Endodermal cell (in vitro differentiated cells): ENCODE results near the gene NR1I3. TPM values are rescaled to one million over a fixed set of nuclear protein-coding genes. Genes with fewer than 3 reads are reported as not detected.
"Not testable (repeated sequence)": the region's sequence is repeated elsewhere in the genome, so short reads cannot be mapped to it uniquely, and the experiment has no call there.

Source experiments
- DNase-seq: peaks from one replicate; pipeline ENCODE4 v3.0.0-alpha.2; 2017
- H3K27ac ChIP-seq: 2 replicates; pipeline ENCODE4 v1.5.1; 2013; ENCODE audit warnings: mild to moderate bottlenecking, low read depth, low read length, moderate library complexity
- H3K27me3 ChIP-seq: 2 replicates; pipeline ENCODE4 v1.6.1; 2013; ENCODE audit warnings: mild to moderate bottlenecking, low read length, moderate library complexity; ENCODE audit not compliant: insufficient read depth, control insufficient read depth, poor library complexity, severe bottlenecking
- H3K36me3 ChIP-seq: 2 replicates; pipeline ENCODE4 v1.7.0; 2013; ENCODE audit warnings: mild to moderate bottlenecking, low read length, moderate library complexity; ENCODE audit not compliant: control insufficient read depth, insufficient read depth
- H3K4me1 ChIP-seq: one replicate; pipeline ENCODE4 v1.7.0; 2013; ENCODE audit warnings: low read length; ENCODE audit not compliant: control insufficient read depth, insufficient read depth
- H3K4me3 ChIP-seq: 2 replicates; pipeline ENCODE4 v1.5.1; 2013; ENCODE audit warnings: mild to moderate bottlenecking, low read length, moderate library complexity
- H3K9ac ChIP-seq: 2 replicates; pipeline ENCODE4 v1.6.1; 2013; ENCODE audit warnings: mild to moderate bottlenecking, low read length, moderate library complexity; ENCODE audit not compliant: poor library complexity, severe bottlenecking; ENCODE audit errors: extremely low read depth
- H3K9me3 ChIP-seq: 2 replicates; pipeline ENCODE4 v1.6.1; 2013; ENCODE audit warnings: mild to moderate bottlenecking, low read length, moderate library complexity; ENCODE audit not compliant: control insufficient read depth
- H3K27ac Mint-ChIP-seq: 2 replicates; pipeline ENCODE4 v1.8.0; 2020; ENCODE audit warnings: mixed read lengths
- H3K27me3 Mint-ChIP-seq: 2 replicates; pipeline ENCODE4 v1.8.0; 2021; ENCODE audit warnings: mild to moderate bottlenecking, mixed read lengths; ENCODE audit not compliant: insufficient read depth
- H3K36me3 Mint-ChIP-seq: 2 replicates; pipeline ENCODE4 v1.8.0; 2020; ENCODE audit warnings: low read depth, mixed read lengths
- H3K4me1 Mint-ChIP-seq: 2 replicates; pipeline ENCODE4 v1.8.0; 2020; ENCODE audit warnings: mixed read lengths
- H3K4me3 Mint-ChIP-seq: 2 replicates; pipeline ENCODE4 v1.8.0; 2020; ENCODE audit warnings: mild to moderate bottlenecking, moderate library complexity, mixed read lengths
- H3K9me3 Mint-ChIP-seq: 2 replicates; pipeline ENCODE4 v1.8.0; 2020; ENCODE audit warnings: mild to moderate bottlenecking, mixed read lengths
- CTCF ChIP-seq: fragments of 200-600 bp; sonication (generic); conservative IDR thresholded peaks from 2 replicates; pipeline ENCODE4 v1.5.0; 2021; ENCODE audit warnings: antibody characterized with exemption, mild to moderate bottlenecking
- WGBS, 2 experiments: methylation state at CpG; one replicate each; pipeline versions ENCODE4 v1.1.5 to v1.1.7; 2013; ENCODE audit warnings: missing lambda C conversion rate in 2 of 2, mixed read lengths in 1 of 2; ENCODE audit not compliant: insufficient coverage in 1 of 2, insufficient read length in 1 of 2; 5-methylcytosine and 5-hydroxymethylcytosine counted together
- total RNA-seq, 2 donors: library from RNA; stranded (reverse); fragmentation: NEBNext Ultra II Directional in 1 of 2; extraction: Animal tissue kit (Norgen Biotek cat#: 25700) in 1 of 2; gene quantifications; 2 replicates in 1 of 2; 3 replicates in 1 of 2; pipeline ENCODE4 v1.2.1, GENCODE V29; 2021

Gene NR1I3
- total RNA-seq, 2 donors from 2014 or later: not detected

- WGBS, 2 experiments: 94 to 95% methylated on average over 8 of the region's 8 CpGs
- H3K27me3 Mint-ChIP-seq: peaks cover 3% of the 10 kb centered on the region
Observed at GRCh38 chr1:161251579-161251978, 13.6 kb upstream of the NR1I3 start.

GRCh38 chr1:161250829-161251228 lies 12.8 kb upstream of the NR1I3 start:
- peaks cover 6% of the 10 kb centered on the region for H3K4me1 Mint-ChIP-seq
- Histone ChIP-seq H3K27me3 (no peaks in the 10 kb centered on the region), H3K36me3 (no peaks in the 10 kb centered on the region), H3K9me3 (no peaks in the 10 kb centered on the region), H3K27ac (no peak overlapping the region), H3K9ac (no peak overlapping the region), H3K4me3 (no peak overlapping the region), H3K4me1 (no peaks in the 10 kb centered on the region)
- no peak overlapping the region for H3K4me3 Mint-ChIP-seq
- H3K27me3 Mint-ChIP-seq: peaks cover 3% of the 10 kb centered on the region
- no peak for DNase-seq
- no peak overlapping the region for H3K27ac Mint-ChIP-seq
- peaks cover 5% of the 10 kb centered on the region for H3K9me3 Mint-ChIP-seq
- WGBS, 2 experiments: 78 to 79% methylated on average over 6 to 7 of the region's 7 CpGs
- TF ChIP-seq CTCF: no peak
- H3K36me3 Mint-ChIP-seq: peaks cover 3% of the 10 kb centered on the region

More at GRCh38 chr1:161251579-161251978, 13.6 kb upstream of the NR1I3 start:
- no peaks in the 10 kb centered on the region for H3K4me1 ChIP-seq
- H3K4me3 ChIP-seq: no peak overlapping the region
- peaks cover 3% of the 10 kb centered on the region for H3K36me3 Mint-ChIP-seq
- H3K4me1 Mint-ChIP-seq: peaks cover 10% of the 10 kb centered on the region
- peaks cover 2% of the 10 kb centered on the region for H3K9me3 ChIP-seq
- H3K9me3 Mint-ChIP-seq: peaks cover 9% of the 10 kb centered on the region
- H3K36me3 ChIP-seq: no peaks in the 10 kb centered on the region
- no peak for DNase-seq
- no peak overlapping the region for H3K9ac ChIP-seq
- TF ChIP-seq CTCF: no peak
- H3K27me3 ChIP-seq: no peaks in the 10 kb centered on the region
- no peak overlapping the region for H3K27ac ChIP-seq
- no peak overlapping the region for H3K4me3 Mint-ChIP-seq
- H3K27ac Mint-ChIP-seq: no peak overlapping the region

- not testable (repeated sequence) for H3K27me3 Mint-ChIP-seq, H3K9me3 ChIP-seq, H3K36me3 ChIP-seq, H3K27ac ChIP-seq, H3K4me3 Mint-ChIP-seq, H3K36me3 Mint-ChIP-seq, H3K27me3 ChIP-seq, H3K9me3 Mint-ChIP-seq, H3K9ac ChIP-seq, DNase-seq, H3K4me1 ChIP-seq, H3K4me3 ChIP-seq, H3K4me1 Mint-ChIP-seq, H3K27ac Mint-ChIP-seq
- WGBS, 2 experiments: 92 to 96% methylated on average over 5 of the region's 5 CpGs
Observed at GRCh38 chr1:161250100-161250499, 12.1 kb upstream of the NR1I3 start.

- no peak for TF ChIP-seq CTCF
- no peaks in the 10 kb centered on the region for H3K36me3 ChIP-seq
- no peak overlapping the region for H3K27ac ChIP-seq
- WGBS, 2 experiments: 91 to 98% methylated on average over 4 of the region's 4 CpGs
- no peaks in the 10 kb centered on the region for H3K4me1 ChIP-seq
- H3K9me3 ChIP-seq: no peaks in the 10 kb centered on the region
- Mint-ChIP-seq H3K27ac (no peak overlapping the region), H3K27me3 (peaks cover 7% of the 10 kb centered on the region), H3K4me3 (no peak overlapping the region), H3K4me1 (no peaks in the 10 kb centered on the region), H3K36me3 (peaks cover 1% of the 10 kb centered on the region), H3K9me3 (peaks cover 2% of the 10 kb centered on the region)
- no peak for DNase-seq
- no peak overlapping the region for H3K9ac ChIP-seq
- no peak overlapping the region for H3K4me3 ChIP-seq
- H3K27me3 ChIP-seq: no peaks in the 10 kb centered on the region
Observed at GRCh38 chr1:161244888-161245287, 6.9 kb upstream of the NR1I3 start.
